ENCODE data around the gene FSIP1. TPM values are rescaled to one million over a fixed set of nuclear protein-coding genes. Genes with fewer than 3 reads are reported as not detected.
A peak's percentile ranks its signal among the peaks of the same experiment; 100 is the strongest.

The FSIP1 gene
- total and polyA plus RNA-seq, 9 of the 15 experiments (the other 6 are each of a cell fraction or from before 2014, with no cell fraction given): 0.07 to 0.51 (median 0.29) TPM

GRCh38 chr15:39823634-39824033 is 41.0 kb upstream of the FSIP1 start (continued):
- TF ChIP-seq, protein P1, sequence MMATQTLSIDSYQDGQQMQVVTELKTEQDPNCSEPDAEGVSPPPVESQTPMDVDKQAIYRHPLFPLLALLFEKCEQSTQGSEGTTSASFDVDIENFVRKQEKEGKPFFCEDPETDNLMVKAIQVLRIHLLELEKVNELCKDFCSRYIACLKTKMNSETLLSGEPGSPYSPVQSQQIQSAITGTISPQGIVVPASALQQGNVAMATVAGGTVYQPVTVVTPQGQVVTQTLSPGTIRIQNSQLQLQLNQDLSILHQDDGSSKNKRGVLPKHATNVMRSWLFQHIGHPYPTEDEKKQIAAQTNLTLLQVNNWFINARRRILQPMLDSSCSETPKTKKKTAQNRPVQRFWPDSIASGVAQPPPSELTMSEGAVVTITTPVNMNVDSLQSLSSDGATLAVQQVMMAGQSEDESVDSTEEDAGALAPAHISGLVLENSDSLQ (IDR thresholded peaks at IDR 0.05): no peak
- TF ChIP-seq ZBTB9 (CRISPR knock-in tag; IDR thresholded peaks at IDR 0.05): no peak
- no peak for TF ChIP-seq MAFK (IDR thresholded peaks at IDR 0.05; ENCODE audit: low read length)

GRCh38 chr15:39820050-39820602 is 37.5 kb upstream of the FSIP1 start:
- no peak for TF ChIP-seq MXI1 (IDR thresholded peaks at IDR 0.05; ENCODE audit: low read depth, low read length)
- TF ChIP-seq ESRRA (IDR thresholded peaks at IDR 0.05; ENCODE audit: borderline replicate concordance, low read depth): peak; percentile 19; the same call in 1 of the 2 replicates
- Histone ChIP-seq H3K79me2 (ENCODE audit: control insufficient read depth, insufficient read depth, low read length) (no peaks in the 10 kb centered on the region), H4K20me1 (replicated peaks; ENCODE audit: control insufficient read depth, insufficient read depth, low read length) (no peaks in the 10 kb centered on the region), H3K27me3 (ENCODE audit: control insufficient read depth in 2 of 2, insufficient read depth in 2 of 2, low read length in 2 of 2) (peaks cover 2 to 8% of the 10 kb centered on the region in 2 experiments; a peak in 3 of 5 replicates), H3K9me1 (ENCODE audit: control insufficient read depth, insufficient read depth, low read length) (no peaks in the 10 kb centered on the region), H2AFZ (ENCODE audit: low read depth, low read length) (no peak overlapping the region), H3K4me2 (ENCODE audit: insufficient read depth, low read length) (no peak overlapping the region), H3K36me3 (ENCODE audit: control insufficient read depth, insufficient read depth, low read length) (no peaks in the 10 kb centered on the region), H3K4me1 (replicated peaks in 1 of 2; ENCODE audit: control insufficient read depth in 2 of 2, insufficient read depth in 2 of 2, low read length in 2 of 2) (no peaks in the 10 kb centered on the region), H3K4me3 (no peak overlapping the region), H3K27ac (ENCODE audit: extremely low read depth, low read depth, low read length) (no peak overlapping the region), H3K9ac (ENCODE audit: insufficient read depth in 1 of 2, low read depth in 2 of 2, low read length in 2 of 2) (no peak overlapping the region), H3K9me3 (replicated peaks; ENCODE audit: control insufficient read depth, insufficient read depth, low read depth, low read length) (no peaks in the 10 kb centered on the region)
- POLR2A ChIA-PET: interaction anchor here (0.6 to 1.2 kb wide), 2 partner anchors 22 to 41 kb away, joined by 3 to 4 read pairs; no protein-coding TSS in a partner anchor
- DNase-seq (ENCODE audit: extremely low read depth in 1 of 4, low spot score in 3 of 4): no peak
- no peak for ATAC-seq
- CTCF ChIA-PET (ENCODE audit: low intra/inter-chr PET ratio): no interaction called here
- no TSS peak for BruUV-seq (replicated peaks)
- intact Hi-C loops (cut with micrococcal nuclease): no loop called here
- WGBS (ENCODE audit: insufficient coverage, low coverage, missing lambda C conversion rate): 0% methylated on average over 3 of the region's 3 CpGs
- in situ Hi-C loops (cut with MboI): no loop called here
- FAIRE-seq: no peak

All from K562 (cell line).